Thoracic aorta (tissue), 2 donors: ENCODE data around the gene ARAP2. TPM values are rescaled to one million over a fixed set of nuclear protein-coding genes. Genes with fewer than 3 reads are reported as not detected.

Experiments used
- ATAC-seq: fragments of 150-250 bp; one replicate; pipeline ENCODE4 v1.8.0; 2017; ENCODE audit warnings: low read depth; ENCODE audit not compliant: insufficient number of reproducible peaks, low FRiP score
- DNase-seq: peaks from one replicate; pipeline ENCODE4 v3.0.0-alpha.2; 2020; ENCODE audit warnings: low spot score
- H3K27ac ChIP-seq, 2 donors: fragments of 200-600 bp; sonication (generic); 1 replicate in 1 of 2; 2 replicates in 1 of 2; pipeline ENCODE4 v1.5.1; 2016; ENCODE audit warnings: mild to moderate bottlenecking in 2 of 2, moderate library complexity in 2 of 2
- H3K27me3 ChIP-seq: fragments of 200-600 bp; sonication (generic); replicated peaks from 2 replicates; pipeline ENCODE4 v1.6.0; 2016; ENCODE audit warnings: mild to moderate bottlenecking; ENCODE audit not compliant: insufficient read depth
- H3K36me3 ChIP-seq: fragments of 200-600 bp; sonication (generic); one replicate; pipeline ENCODE4 v1.5.1; 2016
- H3K4me1 ChIP-seq, 2 donors: fragments of 200-600 bp; sonication (generic); 1 replicate in 1 of 2; 2 replicates in 1 of 2; pipeline versions ENCODE4 v1.5.1 to v1.6.0; 2016; ENCODE audit warnings: low read depth in 2 of 2, mild to moderate bottlenecking in 1 of 2; ENCODE audit not compliant: control insufficient read depth in 1 of 2
- H3K4me3 ChIP-seq: fragments of 200-600 bp; sonication (generic); 2 replicates; pipeline ENCODE4 v1.5.1; 2016; ENCODE audit warnings: mild to moderate bottlenecking
- H3K9me3 ChIP-seq: fragments of 200-600 bp; sonication (generic); 2 replicates; pipeline ENCODE4 v1.5.1; 2016
- total RNA-seq, 2 donors: library from RNA; depleted of rRNA; stranded (reverse); fragments of >200 nt; gene quantifications; one replicate each; pipeline versions ENCODE4 v1.1.0 to v1.2.3, GENCODE V29; 2016
- TF ChIP-seq, protein P1 (sequence below): fragments of 200-600 bp; sonication (generic); IDR thresholded peaks from one replicate; pipeline ENCODE4 v1.5.1; 2019; ENCODE audit warnings: antibody characterized with exemption

ARAP2 gene
- total RNA-seq, 2 donors from 2014 or later, result 8.3 to 25.3 TPM

DNA sequence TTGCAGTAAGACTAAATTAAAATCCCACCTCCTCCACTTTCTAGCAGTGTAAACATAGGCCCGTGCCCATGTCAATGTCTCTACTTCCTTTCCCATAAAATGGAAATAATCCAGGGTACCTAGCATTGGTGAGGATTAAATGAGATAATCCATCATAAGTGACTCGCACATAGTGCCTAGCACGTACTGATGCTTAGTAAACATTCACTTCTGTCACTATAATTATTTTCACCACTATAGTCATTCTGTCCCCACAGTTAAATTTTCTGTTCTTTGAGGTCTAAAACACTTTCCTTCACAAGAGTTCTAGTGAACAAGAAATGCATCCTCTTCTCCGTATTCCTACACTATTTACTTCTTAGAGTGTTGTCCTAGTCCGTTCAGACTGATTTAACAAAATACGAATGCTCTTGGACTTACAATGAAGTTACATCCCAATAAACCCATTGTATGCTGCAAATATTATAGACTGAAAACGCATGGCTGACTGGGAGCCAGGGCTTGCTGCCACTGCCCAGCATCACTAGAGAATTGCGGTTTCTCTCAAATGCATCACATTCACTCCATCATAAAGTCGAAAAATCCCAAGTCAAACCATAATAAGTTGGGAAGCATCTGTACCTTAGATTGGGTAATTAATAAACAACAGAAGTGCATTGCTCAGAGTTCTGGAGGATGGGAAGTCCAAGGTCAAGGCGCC, 10.6 kb downstream of the ARAP2 start:
- H3K36me3 ChIP-seq, result no peaks in the 10 kb centered on the region
- no peak overlapping the region for H3K4me3 ChIP-seq
- H3K27me3 ChIP-seq, result no peaks in the 10 kb centered on the region
- no peaks in the 10 kb centered on the region for H3K9me3 ChIP-seq
- H3K4me1 ChIP-seq, result no peaks in the 10 kb centered on the region
- TF ChIP-seq, protein P1, sequence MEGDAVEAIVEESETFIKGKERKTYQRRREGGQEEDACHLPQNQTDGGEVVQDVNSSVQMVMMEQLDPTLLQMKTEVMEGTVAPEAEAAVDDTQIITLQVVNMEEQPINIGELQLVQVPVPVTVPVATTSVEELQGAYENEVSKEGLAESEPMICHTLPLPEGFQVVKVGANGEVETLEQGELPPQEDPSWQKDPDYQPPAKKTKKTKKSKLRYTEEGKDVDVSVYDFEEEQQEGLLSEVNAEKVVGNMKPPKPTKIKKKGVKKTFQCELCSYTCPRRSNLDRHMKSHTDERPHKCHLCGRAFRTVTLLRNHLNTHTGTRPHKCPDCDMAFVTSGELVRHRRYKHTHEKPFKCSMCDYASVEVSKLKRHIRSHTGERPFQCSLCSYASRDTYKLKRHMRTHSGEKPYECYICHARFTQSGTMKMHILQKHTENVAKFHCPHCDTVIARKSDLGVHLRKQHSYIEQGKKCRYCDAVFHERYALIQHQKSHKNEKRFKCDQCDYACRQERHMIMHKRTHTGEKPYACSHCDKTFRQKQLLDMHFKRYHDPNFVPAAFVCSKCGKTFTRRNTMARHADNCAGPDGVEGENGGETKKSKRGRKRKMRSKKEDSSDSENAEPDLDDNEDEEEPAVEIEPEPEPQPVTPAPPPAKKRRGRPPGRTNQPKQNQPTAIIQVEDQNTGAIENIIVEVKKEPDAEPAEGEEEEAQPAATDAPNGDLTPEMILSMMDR, result no peak
- no peak for DNase-seq
- no peak for ATAC-seq
- H3K27ac ChIP-seq, result no peak overlapping the region

DNA sequence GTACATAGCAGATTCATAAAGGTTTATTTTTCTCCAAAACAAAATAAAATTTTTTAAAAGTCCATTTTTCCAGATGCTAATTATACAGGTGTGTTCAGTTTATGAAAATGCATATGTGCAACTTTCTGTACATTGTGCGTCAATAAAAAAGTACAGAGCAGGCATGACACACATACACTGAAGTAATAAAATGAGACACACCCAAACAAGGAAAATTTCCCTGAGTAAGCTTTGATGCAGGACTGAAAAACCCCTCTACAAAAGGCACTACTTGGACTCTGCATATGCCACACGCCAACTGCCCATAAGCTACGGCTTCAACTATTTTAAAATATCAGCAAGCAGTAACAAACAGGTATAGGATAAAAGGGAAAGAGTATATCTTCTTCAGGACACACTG, 13.8 kb downstream of the ARAP2 start:
- TF ChIP-seq, protein P1, result no peak
- DNase-seq, result no peak
- no peaks in the 10 kb centered on the region for H3K4me1 ChIP-seq
- no peaks in the 10 kb centered on the region for H3K27me3 ChIP-seq
- H3K9me3 ChIP-seq, result no peaks in the 10 kb centered on the region
- H3K4me3 ChIP-seq, result no peak overlapping the region
- no peak overlapping the region for H3K27ac ChIP-seq
- no peak for ATAC-seq
- H3K36me3 ChIP-seq, result no peaks in the 10 kb centered on the region

DNA sequence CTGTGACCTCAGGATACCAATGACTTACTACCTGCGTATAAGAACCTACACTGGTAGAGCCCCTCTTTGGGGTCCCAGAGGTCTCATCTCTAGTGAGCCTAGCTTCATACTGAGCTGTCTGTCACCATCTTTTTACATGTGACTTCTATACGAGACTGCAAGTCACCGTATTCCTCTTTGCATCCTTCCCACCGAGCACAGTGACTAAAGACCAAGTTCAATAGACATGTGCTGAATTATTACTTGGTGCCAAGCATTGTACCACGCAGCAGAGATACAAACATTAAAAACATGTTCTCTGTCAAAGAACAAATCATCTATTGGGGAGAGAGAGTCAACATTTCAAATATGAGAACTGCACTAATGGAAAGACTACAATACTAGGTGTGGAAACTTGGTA, 16.4 kb downstream of the ARAP2 start:
- H3K27me3 ChIP-seq, result no peaks in the 10 kb centered on the region
- TF ChIP-seq, protein P1, result no peak
- H3K27ac ChIP-seq, result no peak overlapping the region
- H3K4me3 ChIP-seq, result no peak overlapping the region
- no peaks in the 10 kb centered on the region for H3K36me3 ChIP-seq
- no peak for ATAC-seq
- no peaks in the 10 kb centered on the region for H3K4me1 ChIP-seq
- DNase-seq, result no peak
- no peaks in the 10 kb centered on the region for H3K9me3 ChIP-seq

DNA sequence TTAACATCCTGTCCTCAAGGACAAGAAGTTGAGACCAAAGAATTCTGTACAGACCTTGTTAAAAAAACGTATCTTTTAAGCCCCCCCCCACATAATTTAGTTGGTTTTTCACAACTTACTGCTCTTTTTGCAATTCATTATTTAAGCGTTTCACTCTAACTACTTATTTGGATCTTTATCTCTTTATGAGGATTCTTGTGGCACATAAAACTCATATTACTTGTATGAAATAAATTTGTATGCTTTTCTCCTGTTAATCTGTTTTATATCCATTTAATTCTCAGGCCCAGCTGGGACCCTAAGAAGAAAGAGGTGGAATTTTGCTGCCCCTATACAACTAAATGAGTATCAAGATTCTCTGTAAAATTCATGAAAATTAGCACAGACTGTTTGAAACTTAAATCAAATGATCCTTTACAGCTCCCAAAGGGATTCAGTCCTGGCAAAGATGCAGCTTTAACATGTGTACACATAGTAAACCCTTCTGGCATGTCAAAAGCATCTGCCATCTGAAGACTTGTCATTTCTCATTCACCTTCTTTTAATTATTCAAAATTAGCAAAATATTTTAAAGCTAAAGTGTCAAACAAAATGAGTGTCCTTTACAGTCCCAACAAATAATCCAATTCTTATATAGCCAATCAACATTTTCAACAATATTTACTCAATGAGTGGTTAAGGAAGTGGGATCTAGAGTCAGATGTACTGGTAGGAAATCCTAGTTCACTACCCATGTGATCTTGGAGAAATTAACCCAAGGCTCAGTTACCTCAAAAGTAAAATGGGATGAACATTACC, 17.7 kb downstream of the ARAP2 start:
- no peak overlapping the region for H3K4me3 ChIP-seq
- no peaks in the 10 kb centered on the region for H3K27me3 ChIP-seq
- no peak overlapping the region for H3K27ac ChIP-seq
- H3K9me3 ChIP-seq, result no peaks in the 10 kb centered on the region
- ATAC-seq (no peak), DNase-seq (no peak)
- no peaks in the 10 kb centered on the region for H3K4me1 ChIP-seq
- H3K36me3 ChIP-seq, result no peaks in the 10 kb centered on the region
- TF ChIP-seq, protein P1, result no peak
